ENCODE measurements around the gene KIAA0408.
"Not testable (repeated sequence)": the region's sequence is repeated elsewhere in the genome, so short reads cannot be mapped to it uniquely, and the experiment has no call there.

Gene KIAA0408

DNA sequence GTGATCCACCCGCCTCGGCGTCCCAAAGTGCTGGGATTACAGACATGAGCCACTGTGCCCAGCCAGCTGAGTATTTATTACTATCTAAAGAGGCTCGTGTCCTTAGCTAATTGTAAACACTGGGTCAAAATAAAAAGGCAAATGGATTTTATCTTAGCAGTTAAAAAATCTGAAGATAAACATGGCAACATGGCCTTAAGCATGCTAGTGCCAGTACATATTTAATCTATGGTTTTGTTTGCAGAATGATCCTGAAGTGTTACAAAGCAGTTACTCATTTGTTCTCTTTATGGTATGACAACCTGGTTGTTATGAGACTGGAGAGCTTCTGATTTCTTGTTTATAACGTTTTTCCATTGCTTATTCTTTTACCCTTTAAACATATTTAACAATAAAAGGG, 3.9 kb upstream of the KIAA0408 start:
- no peak for DNase-seq (ENCODE audit: low read depth in 2 of 2)

DNA sequence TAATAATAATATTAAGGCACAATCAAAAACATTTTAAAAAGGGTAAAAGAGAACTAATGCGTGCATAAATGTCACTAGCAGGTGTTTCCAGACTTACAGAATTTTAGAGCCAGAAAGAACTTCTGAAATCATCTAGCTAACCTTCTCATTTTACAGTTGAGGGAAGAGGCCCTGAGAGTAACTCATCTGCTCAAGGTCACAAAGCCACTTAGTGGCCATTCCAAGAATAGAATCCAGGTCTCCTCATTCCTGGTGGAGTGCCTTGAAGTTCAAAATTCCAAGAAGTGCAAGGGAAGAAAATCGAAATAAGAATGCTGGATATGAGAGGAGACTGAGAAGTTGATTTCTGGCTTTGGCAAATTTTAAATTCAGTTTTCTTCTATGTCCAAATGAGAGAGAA, 3.2 kb upstream of the KIAA0408 start:
- DNase-seq (ENCODE audit: low read depth in 2 of 2), result no peak

DNA sequence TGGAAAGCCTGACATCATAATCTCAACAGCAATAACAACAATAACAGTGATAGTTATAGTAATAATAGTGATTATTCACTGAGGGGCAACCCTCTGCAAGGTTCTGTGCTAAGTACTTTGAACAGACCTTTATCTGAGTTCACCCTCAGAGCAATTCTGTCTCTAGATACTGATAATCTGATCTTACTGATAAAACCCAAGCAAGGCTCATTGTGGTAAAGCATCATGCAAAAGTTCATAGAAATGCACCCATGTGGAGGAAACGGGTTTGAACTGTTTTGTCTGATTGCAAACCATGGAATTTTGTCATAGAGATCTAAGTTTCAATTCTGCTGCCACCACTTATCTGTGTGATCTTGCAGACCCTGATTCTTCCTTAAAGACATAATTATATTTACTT, 1.3 kb upstream of the KIAA0408 start:
- DNase-seq (ENCODE audit: low read depth in 2 of 2), result no peak

DNA sequence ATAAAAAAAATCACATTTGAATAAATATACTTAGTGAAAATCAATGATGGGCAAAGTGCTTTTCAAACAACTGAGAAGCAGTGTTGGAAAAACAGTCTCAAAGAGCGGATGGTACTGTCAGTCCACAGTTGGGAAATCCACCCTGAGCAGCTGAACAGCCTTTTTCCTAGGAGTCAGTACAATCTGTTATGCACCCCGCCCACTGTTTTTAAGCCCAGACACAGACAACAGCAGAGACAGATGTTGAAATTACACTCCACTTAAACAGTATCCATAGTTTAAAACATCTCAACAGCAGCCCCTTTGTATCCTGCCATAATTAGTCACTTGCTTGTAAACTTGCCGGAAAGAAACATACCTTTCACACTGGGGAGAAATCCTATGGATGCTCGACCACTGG, 372 bp downstream of the KIAA0408 start:
- DNase-seq (ENCODE audit: low read depth in 2 of 2), result no peak

DNA sequence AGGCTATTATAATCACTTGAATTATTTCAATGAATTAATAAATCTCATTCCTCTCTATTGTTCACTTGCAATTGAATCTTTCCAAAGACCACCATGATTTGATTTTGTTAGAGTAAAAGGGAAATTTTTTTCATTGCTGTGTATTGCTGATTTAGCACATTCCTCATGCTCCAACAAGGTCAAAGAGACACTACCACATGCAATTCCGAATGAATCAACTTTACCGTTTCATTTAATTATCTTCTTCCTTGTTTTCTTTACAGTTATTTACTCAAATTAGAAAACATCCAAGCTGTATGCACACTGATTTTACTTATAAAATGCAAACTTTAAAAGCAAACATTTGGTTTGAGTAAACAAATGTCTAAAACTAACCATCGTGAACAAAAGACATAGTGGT, 967 bp downstream of the KIAA0408 start:
- DNase-seq (ENCODE audit: low read depth in 2 of 2), result no peak

DNA sequence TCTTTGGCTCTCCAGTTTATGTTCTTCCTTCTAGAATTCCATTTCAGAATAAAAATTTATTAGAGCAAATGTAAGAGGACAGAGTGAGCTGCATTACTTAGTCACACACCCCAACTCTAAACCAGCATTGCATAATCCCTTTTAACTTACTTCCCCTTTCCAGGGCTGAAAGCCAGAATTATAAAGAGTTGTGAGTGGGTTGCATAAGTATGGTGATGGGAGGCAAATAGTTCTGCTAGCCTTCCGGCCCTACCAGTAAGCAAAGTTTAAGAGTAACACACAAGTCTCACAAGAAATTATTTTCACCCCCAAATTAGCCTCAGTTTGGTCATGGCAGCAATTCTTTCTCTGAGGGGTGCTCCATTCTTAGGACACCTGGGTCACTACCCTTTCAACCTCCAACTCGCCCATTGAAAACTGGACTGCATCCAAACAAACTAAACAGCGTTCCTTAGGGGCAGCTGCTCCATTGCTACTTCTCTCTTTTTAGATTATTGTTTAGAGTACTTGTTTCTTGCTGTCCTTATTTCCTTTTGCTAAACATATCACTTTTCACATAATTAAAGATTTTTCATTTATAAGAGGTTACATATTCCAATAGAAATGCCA, 1.6 kb downstream of the KIAA0408 start:
- DNase-seq (ENCODE audit: low read depth in 2 of 2), result no peak

DNA sequence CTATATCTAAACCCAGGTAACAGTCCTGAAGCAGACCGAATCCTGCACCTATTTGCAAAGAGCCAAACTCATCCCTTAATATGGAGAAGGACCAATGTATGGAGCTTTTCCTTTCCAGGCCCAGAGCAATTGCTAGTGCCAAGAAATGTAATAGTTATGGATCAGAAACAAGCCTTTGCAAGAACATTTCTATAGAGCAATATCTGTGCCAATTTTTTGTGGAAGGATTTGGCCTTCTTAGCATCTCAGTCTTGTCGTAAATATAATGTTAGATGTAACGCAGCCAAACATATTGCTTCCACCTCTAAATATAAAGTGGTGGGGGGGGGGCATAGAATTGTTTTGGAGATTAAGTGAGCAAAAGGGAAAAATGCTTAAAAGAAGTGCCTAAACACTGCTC, 2.7 kb downstream of the KIAA0408 start:
- DNase-seq (ENCODE audit: low read depth in 2 of 2), result no peak

DNA sequence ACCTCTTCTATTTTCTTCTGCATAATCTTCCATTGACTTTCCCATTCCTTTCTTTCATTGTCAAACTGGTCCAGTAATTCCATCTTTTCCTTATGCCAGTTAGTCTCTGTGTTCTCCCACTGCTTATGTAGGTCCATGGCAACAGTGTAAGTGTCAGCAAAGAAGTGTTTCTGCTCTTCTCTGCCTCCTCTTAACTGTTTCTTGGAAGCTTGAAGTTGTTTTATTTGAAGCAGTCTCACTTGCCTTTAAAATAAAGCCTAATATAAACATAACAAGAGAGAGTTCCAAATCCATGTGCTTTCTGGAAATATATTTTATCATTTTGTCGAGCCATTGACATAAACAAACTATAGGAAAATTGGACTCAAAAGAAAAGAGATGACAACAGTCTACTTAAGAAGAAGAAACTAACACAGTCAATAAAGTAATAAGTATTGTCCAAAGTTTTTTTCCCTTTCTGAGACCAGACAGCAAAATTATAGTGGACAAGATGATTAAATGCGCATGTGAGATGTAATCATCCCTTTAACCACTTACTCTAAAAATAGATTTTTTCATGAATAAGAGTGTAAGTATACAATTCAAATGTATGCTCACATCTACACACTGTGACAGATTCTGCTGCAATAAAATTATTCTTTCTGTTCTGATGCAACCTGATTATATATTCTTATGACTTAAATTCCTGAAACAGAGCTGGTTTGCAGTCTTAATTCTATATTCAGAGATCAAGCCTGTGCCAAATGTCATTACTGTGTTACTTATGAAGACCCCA, 5.2 kb downstream of the KIAA0408 start:
- no peak for DNase-seq (ENCODE audit: low read depth in 2 of 2)

DNA sequence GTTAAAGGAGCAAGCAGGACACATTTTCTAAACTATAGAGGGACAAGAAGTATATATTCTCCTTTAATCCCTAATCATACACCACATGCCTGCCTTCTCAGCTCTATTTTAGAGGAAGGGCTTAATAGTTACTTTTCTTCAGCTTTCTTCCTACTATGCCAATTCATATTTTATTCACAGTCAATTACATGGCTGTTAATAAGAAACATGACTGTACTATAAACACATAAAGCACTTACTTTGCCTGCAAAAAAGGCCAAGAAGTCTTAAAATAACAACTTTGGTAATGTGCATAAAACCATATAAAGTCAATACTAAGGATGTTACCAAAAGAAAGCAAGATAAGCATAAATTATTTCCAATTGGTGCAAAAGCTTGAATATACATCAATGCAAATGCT, 6.4 kb downstream of the KIAA0408 start:
- no peak for DNase-seq (ENCODE audit: low read depth in 2 of 2)

DNA sequence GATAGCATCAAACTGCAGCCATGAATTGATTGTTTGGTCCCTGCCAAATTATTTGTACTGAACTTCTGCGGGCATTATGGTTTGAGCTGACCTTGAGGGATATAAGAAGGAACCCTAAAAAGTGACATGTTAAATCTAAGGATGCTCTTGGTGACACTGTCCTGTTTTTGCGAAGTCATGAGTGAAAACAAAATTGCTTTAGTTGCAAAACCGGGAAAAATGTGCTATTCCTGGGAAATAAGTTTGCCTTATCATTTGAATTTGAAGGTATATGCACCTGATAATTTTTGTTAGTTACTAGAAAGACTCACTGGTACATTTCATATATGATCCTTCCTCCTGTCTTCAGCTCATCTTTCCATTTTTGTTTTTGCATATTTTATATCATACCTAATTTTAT, 7.8 kb downstream of the KIAA0408 start:
- DNase-seq (ENCODE audit: low read depth in 2 of 2), result no peak

DNA sequence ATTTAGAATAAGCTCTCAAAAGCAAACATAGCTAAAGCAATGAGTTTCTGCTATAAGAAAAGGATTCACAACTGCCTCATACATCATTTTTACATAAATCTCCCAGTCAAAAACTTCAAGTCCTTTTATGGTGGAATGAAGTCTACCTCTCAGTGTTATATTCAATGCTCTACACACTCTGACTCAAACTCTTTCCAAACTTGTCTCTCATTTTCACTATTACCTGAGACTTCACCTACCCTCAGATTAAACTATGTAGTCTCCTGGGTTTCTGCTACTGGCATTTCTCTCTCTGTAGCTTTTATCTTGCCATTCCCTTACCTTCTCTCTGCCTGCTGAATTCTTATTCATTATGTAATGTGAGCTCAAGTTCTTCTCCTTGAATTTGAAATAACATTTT, 11.4 kb downstream of the KIAA0408 start:
- no peak for DNase-seq (ENCODE audit: low read depth in 2 of 2)

DNA sequence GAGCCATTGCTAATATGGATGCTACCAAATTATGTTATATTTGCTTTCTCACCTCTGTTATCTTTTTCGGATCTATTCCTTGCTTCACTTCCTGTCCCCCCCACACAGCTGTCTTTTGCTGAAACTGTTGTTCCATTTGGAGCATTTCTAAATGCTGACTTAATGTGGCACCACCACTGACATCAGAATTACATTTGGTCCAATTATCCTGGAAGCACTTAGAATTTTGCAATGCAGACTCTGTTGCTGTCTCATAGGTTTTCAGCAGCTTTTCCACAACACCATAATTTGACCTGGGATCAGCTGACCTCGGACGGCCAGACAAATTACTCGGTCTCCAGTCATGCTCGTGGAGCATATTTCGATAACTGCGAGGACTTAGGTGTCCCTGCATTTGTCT, 12.8 kb downstream of the KIAA0408 start:
- no peak for DNase-seq (ENCODE audit: low read depth in 2 of 2)

DNA sequence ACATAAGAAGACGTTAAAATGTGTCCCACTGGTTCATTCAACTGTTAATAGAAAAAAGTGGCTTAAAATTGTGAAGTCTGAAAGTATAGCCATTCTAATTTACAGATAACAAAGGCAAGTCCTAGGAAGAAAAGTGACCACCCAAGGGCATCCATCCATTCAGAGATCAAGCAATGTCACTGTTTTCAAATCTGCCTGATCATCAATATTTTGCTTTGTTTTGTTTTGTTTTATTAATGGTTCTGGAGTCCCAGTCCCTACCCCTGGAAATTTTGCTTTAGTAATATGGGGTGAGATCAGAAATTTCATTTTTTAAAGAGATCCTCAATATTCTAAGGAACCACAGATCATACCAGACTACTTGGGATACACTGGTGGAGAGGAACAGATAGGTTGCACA, 17.3 kb downstream of the KIAA0408 start:
- no peak for DNase-seq (ENCODE audit: low read depth in 2 of 2)

DNA sequence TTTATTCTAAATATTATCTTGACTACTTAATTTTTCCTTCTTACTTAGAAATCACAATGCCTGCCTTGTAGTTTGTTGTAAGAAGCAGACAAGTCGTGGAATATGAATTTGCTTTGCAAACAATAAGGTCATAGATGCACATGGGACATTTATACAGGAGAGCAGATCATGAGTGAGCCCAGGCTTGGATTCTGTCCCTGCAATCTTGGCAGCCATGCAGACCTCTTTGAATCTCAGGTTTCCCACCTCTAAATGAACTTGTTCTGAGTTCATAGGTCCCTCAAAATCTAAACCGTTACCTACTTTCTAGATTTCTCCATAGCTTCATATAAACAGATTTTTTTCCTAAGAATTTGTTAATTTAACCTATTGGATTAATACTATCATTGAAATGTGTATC, 19.5 kb downstream of the KIAA0408 start:
- DNase-seq (ENCODE audit: low read depth in 2 of 2), result no peak

DNA sequence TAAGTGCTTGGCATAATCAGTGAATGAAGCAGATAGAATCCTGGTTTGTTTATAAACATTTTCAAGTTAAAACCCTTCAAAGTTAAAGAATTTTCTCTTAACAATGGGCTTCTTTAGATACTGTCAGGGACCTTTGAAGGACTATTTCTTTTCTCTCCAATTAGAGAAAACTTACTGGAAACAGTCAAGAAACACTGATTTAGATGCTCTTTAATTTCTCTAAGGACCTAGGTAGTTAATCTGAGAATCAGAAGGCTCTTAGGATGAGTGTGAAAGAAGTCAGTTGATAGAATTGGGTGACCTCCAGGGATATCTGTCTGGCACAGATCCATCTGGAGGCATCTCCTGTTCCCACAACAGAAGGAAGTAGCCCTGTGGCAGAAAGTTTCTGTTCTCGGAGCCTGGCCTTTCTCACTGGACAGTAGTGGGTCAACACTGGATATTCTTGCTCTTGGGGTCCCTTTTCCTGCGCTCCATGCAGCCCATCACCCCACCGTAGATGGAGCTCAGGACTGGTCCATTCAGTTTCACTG, 22.5 kb downstream of the KIAA0408 start:
- DNase-seq (ENCODE audit: low read depth in 2 of 2), result no peak

DNA sequence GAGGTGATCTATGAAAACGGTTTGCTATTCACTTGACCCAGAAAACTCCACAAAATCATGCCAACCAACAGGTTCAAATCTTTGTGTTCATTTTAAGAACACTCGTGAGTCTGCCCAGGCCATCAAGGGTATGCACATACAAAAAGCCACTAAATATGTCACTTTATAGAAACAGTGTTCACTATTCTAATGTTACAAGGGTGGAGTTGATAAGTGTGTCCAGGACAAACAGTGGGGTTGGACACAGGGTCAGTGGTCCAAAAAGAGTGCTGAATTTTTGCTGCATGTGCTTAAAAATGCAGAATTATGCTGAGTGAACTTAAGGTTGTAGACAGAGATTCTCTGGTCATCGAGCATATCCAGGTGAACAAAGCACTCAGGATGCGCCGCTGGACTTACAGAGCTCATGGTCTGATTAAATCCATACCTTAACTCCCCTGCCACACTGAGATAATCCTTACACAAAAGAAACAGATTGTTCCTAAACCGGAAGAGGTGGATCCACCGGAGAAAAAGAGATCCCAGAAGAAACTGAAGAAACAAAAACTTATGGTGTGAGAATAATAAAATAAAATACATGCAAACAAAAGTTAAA, 23.5 kb downstream of the KIAA0408 start:
- DNase-seq (ENCODE audit: low read depth in 2 of 2), result no peak

DNA sequence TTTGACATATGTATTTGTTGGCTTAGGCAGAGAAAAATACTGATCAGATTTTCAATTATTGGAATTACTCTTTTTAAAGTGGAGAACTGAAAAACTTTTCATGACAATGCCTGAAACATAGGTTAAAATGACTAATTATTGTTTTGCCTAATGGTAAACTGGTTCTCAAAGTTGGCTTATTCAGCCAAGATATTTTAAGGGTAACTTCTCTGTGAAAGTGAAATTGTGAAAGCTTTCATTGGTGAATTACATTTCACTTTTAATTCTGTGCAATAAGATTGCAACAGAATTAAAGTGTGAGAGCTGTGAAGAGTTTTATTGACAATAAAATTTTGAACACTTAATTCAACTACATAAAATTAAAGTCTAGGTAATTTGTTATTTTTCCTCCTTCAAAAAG, 24.5 kb downstream of the KIAA0408 start:
- DNase-seq (ENCODE audit: low read depth in 2 of 2), result no peak

DNA sequence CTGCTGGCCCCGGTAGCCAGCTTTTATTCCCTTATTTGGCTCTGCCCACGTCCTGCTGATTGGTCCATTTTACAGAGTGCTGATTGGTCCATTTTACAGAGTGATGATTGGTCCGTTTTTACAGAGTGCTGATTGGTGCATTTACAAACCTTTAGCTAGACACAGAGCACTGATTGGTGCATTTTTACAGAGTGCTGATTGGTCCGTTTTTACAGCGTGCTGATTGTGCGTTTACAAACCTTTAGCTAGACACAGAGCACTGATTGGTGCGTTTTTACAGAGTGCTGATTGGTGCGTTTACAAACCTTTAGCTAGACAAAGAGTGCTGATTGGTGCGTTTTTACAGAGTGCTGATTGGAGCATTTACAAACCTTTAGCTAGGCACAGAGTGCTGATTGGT, 30.6 kb downstream of the KIAA0408 start:
- DNase-seq (ENCODE audit: low read depth in 2 of 2), result not testable (repeated sequence)

DNA sequence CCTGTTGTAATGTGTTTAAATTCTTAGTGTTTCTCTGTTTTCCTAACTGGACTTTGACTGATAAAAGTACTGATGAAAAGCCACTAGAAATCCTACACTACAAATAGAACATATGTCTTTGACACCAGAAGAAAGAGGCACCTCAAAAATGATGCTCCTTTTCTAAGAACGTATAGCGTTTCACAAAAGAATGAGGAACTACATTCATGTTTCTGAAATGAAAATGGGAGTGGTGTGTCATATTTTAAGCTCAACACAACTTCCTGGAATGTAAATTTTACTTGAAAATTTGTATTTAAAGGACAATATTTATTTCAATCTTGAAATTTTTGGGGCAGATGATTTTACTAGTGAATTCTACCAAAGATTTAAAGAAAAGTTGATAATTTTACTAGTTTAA, 35.3 kb downstream of the KIAA0408 start:
- DNase-seq (ENCODE audit: low read depth in 2 of 2), result no peak

DNA sequence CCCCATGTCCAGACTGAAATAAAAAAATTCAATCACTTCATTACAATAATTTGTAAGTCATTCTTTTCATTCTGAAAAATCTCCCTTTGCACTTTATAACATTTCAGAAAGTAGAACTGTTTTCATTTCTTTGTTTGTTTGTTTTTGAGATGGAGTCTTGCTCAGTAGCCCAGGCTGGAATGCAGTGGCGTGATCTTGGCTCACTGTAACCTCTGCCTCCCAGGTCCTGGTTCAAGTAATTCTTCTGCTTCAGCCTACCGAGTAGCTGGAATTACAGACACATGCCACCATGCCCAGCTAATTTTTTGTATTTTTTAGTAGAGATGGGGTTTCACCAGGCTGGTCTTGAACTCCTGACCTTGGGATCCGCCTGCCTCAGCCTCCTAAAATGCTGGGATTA, 38.0 kb downstream of the KIAA0408 start:
- not testable (repeated sequence) for DNase-seq (ENCODE audit: low read depth in 2 of 2)

DNA sequence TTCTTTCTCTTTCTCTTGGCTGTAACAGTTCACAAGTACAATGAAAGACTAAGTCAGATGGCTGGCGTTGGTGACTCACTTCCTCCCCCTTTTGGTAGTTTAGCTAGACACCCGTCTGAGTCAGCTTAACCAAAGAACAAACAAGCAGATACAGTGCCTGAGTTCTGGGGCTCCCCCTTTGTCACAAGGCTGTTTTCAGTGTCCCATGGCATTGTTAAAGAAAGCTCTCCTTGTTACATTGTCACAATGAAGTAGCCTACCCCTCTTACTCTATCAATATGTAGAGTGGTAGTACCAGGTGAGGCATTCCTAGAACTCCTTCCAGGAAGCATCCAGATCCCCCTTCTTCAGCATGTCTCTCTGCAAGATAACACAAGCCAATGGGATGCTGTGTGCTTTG, 38.6 kb downstream of the KIAA0408 start:
- peak; percentile 39 to 80 for DNase-seq (ENCODE audit: low read depth in 2 of 2)

DNA sequence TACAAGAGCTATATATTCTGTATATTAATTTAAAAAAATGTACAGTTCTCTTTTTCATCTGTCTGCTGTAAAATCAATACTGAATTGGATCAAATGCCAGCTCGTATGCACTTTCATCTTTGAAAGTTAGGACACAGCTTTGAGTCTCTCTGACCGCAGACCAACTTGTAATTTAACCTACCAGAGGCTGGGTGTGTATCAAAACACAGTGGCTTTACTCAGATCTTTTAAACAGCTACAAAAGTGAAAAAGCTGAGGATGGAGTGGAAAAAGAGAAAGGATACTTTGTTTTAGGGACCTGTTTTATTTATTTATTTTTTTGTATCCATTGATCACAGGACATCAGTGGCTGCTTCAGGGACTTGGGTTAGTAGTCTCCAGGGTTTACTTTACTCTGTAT, 44.1 kb downstream of the KIAA0408 start:
- DNase-seq (ENCODE audit: low read depth in 2 of 2), result no peak

DNA sequence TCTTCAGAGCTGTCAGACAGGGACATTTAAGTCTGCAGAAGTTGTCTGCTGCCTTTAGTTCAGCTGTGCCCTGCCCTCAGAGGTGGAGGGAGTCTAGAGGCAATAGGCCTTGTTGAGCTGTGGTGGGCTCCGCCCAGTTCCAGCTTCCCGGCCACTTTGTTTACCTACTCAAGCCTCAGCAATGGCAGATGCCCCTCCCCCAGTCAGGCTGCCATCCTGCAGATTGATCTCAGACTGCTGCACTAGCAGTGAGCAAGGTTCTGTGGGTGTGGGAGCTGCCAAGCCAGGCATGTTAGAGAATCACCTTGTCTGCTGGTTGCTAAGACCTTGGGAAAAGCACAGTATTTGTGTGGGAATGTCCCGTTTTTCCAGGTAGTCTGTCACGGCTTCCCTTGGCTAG, 46.1 kb downstream of the KIAA0408 start:
- not testable (repeated sequence) for DNase-seq (ENCODE audit: low read depth in 2 of 2)
